ENCODE data around the gene GSDME.

The GSDME gene

GRCh38 chr7:24701261-24702235, 55.7 kb downstream of the GSDME start:
- DNase-seq: peak; percentile 95

- peak; percentile 32 for DNase-seq
Observed at GRCh38 chr7:24700521-24701260, 56.6 kb downstream of the GSDME start.

GRCh38 chr7:24698531-24699266, 58.6 kb downstream of the GSDME start:
- DNase-seq: no peak

GRCh38 chr7:24697416-24697815, 59.8 kb downstream of the GSDME start:
- no peak for DNase-seq

- no peak for DNase-seq
Observed at GRCh38 chr7:24692592-24692991, 64.7 kb downstream of the GSDME start.

GRCh38 chr7:24690251-24690650, 67.0 kb downstream of the GSDME start:
- DNase-seq: no peak

DNA sequence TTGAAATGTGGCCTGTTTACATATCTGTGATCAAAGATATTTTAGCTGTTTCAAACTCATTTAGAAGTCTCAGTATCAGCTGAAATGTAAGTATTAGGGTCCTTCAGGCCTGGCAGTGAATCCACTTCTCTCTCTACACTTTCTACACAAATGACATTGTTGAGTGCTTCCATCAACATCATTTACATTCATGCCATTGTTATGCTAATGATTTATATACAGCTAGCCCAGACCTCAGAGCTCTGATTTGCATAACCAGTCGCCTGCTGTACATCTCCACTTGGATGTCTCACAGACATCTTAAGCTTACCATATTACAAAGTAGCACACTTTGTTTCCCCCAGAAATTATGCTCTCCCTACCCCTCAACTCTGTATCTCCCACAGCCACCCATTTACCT, 71.6 kb downstream of the GSDME start:
- no peak for DNase-seq

- DNase-seq: no peak
Observed at GRCh38 chr7:24670782-24671181, 86.5 kb downstream of the GSDME start.

- no peak for DNase-seq
Observed at GRCh38 chr7:24669971-24670591, 87.2 kb downstream of the GSDME start.

- peak; percentile 49 for DNase-seq
Observed at GRCh38 chr7:24668927-24669635, 88.2 kb downstream of the GSDME start.

- peak; percentile 55 for DNase-seq
Observed at GRCh38 chr7:24665564-24666294, 91.5 kb downstream of the GSDME start.

GRCh38 chr7:24660546-24660945, 96.7 kb downstream of the GSDME start:
- DNase-seq: no peak

DNA sequence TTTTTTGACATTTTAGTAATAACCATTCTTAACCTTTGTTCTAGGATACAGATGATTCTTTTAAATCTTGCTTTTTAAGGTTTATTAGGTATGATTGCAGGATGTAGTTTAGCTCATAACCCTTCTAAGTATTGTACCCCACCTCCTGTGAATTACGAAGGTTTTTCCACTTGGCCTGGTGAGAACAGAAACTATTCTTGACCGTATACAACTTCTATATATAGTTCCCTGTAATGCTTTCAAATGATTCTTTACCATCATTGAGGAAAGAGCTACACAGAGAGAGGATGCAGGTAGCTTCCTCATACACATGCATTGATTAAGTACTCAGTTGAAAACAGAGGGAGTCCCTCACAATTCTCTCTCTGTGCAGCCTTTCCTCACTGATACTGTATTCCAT, 97.8 kb downstream of the GSDME start:
- DNase-seq: no peak

DNA sequence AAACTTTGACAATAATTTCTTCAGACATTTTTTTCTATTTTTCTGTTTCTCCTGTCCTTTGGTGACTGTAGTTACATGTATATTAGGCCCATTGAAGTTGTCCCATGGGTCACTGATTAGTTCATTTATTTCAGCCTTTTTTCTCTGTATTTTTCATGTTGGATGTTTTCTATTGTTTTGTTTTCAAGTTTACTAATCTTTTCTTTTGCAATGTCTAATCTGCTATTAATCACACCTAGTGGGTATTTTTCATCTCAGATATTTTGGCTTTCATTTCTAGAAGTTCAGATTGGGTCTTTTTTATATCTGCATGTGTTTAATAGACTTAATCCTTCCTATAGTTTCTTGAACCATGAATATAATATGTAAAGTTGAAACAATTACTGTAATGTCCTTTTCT, 99.3 kb downstream of the GSDME start:
- no peak for DNase-seq

DNA sequence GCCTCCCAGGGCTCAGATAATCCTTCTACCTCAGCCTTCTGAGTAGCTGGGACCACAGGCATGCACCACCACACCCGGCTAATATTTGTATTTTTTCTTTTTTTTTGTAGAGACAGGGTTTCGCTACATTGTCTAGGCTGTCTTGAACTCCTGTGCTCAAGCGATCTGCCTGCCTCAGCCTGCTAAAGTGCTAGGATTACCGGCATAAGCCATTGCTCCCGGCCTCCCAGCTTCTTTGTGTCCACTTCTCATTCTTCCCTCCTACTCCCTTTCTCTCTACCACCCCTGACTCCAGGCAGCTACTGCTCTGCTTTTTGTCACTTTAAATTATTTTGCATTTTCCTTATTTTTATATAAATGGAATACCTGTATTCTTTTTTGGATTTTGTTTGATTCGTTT, 100.7 kb downstream of the GSDME start:
- DNase-seq: no peak

- no peak for DNase-seq
Observed at GRCh38 chr7:24654305-24654704, 103.0 kb downstream of the GSDME start.

DNA sequence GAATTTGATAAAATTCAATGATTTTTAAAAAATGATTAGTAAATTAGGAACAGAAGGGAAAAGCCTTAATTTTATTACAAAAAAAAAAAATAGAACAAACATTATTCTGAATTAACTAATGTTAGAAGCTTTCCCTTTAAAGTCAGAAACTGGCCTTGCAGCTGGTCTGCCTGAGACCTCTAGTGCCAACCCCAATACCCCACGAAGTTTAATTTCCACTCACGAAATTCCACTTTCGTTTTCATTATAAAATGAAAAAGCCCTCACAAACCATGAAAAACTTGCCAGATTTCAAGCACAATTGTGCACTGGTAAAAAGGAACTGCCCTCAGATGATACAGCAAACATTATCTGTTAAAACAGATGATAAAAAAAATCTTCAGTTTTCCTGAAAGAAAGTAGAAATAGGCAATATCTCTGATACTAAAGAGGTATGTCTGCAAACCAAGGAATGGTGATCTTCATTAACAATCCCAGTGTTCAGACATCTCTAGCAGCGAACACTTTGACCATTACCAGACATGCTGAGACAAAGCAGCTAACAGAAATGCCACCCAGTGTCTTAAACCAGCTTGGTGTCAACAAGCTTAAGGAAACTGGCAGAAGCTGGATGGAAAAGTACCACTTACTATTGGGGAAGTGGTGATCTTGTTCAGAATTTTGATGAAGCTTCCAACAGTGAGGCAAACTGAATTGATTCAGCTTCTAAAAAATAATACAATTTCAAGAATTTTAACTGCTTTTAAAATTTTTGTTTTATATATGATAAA, 103.8 kb downstream of the GSDME start:
- DNase-seq: no peak

DNA sequence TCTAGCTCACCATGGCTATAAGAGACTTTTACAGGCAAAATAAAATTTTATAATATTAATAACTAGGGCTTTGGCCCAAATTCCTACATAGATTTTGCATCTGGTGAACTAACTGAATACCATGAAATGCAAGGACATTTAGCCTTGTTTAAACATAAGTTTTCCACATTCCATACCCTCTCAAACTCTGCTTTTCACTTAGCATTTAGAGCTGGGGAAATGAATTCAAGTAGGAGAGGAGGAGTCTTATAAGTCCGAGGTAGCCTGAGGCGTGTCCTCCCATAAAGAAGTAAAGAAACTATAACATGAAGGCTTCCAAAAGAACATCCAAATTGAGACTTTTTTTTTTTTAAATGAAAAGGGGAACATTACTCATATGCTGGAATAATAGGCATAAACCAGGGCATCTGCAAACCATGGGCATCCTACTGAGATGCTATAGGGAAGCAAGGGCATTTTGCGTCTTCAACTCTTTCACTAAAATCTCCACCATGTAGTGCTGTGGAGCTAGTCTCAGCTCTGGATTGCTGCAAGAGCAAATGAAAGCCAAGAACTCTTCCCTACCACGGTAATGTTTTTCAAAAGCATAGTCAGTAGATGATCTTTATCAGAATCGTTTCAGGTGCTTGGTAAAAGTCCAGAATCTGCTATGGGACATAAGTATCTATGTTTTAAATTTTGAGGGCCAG, 104.9 kb downstream of the GSDME start:
- DNase-seq: no peak

Data from EL (cell line).